GM12865 (cell line): Measurements from ENCODE around the gene ARF1.

Experiments
- DNase-seq: peaks from one replicate; pipeline ENCODE4 v3.0.0; 2010; ENCODE audit warnings: low read depth
- H3K4me3 ChIP-seq: 2 replicates; pipeline ENCODE4 v1.5.1; 2011; ENCODE audit warnings: mild to moderate bottlenecking, low read depth, low read length, control low read depth
- TF ChIP-seq, protein P1 (sequence below): IDR thresholded peaks from 2 replicates; pipeline ENCODE4 v1.5.1; 2011; ENCODE audit warnings: low read length, control low read depth, low read depth, inconsistent platforms; ENCODE audit not compliant: insufficient read depth; ENCODE audit errors: missing control alignments

ARF1 gene

DNA sequence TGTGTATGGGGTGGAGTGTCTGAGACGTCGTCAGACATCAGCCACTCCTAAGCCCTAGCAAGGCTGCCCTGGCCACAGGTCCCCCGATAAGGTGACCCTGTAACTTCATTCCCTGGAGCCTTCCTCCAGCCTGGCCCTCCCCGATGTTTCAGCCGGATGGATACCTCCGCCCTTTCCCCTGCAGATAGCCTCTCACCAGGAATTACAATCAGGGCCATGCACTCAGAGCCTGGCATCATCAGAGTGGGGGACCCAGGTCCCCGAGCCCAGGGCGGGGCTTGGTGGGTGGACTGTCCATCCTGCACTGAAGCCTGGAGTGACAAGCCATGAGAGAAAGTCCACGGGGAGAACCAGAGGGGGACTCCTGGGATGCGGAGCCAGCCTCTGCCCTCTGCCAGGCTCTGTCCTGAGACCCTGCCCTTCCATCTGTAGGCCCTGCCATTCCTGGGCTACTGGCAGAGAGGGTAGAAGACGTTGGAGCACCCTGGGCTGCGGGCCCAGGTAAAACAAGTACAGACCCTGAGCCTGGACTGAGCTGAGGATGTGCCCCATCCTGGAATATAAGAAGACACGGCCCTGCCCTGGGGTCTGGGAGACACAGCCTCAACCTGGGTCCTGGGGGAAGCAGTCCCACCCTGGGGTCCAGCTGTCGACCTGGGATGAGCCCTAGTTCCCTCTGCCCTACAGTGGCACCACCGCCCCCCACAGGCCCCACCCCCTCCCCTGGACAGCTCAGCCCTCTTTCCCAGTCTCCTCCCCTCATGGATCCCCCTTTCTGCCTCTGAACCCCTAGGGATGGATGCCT lies 16.8 kb upstream of the ARF1 start:
- TF ChIP-seq, protein P1, sequence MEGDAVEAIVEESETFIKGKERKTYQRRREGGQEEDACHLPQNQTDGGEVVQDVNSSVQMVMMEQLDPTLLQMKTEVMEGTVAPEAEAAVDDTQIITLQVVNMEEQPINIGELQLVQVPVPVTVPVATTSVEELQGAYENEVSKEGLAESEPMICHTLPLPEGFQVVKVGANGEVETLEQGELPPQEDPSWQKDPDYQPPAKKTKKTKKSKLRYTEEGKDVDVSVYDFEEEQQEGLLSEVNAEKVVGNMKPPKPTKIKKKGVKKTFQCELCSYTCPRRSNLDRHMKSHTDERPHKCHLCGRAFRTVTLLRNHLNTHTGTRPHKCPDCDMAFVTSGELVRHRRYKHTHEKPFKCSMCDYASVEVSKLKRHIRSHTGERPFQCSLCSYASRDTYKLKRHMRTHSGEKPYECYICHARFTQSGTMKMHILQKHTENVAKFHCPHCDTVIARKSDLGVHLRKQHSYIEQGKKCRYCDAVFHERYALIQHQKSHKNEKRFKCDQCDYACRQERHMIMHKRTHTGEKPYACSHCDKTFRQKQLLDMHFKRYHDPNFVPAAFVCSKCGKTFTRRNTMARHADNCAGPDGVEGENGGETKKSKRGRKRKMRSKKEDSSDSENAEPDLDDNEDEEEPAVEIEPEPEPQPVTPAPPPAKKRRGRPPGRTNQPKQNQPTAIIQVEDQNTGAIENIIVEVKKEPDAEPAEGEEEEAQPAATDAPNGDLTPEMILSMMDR, result no peak
- no peak overlapping the region for H3K4me3 ChIP-seq
- DNase-seq, result no peak

DNA sequence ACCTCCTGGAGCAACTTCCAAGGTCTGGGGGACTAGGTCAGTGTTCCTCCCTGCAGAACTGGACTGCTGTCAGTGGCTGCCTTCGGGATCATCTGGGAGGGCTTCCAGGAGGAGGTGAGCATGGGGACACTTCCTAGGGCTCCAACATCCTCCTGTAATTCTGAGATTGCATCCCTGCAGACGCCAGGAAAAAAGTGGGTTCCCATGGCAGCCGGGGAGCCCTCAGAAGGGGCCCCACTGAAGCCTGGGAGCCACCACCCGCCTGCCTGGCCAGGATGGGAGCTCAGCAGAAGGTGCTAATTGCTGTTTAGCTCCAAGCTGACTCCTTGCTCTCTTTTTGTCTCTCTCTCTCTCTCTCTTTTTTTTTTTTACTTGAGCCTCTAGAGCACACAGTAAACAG lies 16.1 kb upstream of the ARF1 start:
- H3K4me3 ChIP-seq, result no peak overlapping the region
- DNase-seq, result no peak
- TF ChIP-seq, protein P1, result no peak

DNA sequence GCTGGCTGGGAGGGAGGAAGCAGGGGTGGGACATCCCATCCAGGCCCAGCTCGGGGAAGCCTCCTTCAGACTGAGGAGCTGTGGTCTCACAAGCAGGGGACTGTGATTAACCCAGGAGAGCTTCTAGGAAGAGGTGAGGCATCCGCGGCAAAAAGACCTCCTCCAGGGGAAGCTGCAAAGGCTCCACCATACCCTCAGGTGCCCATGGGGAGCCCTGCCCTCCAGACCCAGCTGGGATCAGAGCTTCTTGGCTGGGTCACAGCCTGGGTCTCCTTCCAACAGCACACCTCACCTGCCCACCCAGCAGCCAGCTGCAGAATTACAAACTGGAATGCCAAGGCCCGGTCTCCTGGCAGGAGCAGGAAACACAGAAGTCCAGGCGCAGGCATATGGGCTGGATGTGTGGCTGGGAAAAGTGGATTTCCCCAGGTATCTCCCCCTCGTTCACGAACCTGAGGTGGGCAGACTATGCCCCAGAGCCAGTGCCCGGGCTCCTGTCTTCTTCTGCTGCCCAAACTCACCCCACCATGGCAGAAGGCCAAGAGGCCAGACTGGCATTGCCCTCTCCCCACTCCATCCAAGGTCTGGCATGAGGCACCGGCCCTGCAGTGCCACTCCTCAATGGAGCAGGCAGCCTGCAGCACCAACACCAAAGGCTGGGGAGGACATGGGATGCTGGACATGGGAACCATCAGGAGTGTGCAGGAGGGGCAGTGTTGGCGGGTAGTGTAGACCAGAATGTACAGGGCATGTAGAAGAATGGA lies 15.4 kb upstream of the ARF1 start:
- TF ChIP-seq, protein P1, result no peak
- H3K4me3 ChIP-seq, result no peak overlapping the region
- DNase-seq, result no peak

DNA sequence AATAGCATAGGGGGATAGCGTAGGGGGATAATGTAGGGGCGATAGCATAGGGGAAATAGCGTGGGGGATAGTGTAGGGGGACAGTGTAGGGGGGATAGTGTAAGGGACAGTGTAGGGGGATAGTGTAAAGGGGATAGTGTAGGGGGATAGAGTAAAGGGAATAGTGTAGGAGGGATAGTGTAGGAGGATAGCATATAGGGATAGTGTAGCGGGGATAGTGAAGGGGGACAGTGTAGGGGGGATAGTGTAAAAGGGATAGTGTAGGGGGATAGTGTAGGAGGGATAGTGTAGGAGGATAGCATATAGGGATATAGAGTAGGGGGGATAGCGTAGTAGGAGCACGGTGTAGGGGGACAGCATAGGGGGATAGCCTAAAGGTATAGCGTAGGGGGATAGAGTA lies 14.1 kb upstream of the ARF1 start:
- no peak overlapping the region for H3K4me3 ChIP-seq
- TF ChIP-seq, protein P1, result no peak
- no peak for DNase-seq

DNA sequence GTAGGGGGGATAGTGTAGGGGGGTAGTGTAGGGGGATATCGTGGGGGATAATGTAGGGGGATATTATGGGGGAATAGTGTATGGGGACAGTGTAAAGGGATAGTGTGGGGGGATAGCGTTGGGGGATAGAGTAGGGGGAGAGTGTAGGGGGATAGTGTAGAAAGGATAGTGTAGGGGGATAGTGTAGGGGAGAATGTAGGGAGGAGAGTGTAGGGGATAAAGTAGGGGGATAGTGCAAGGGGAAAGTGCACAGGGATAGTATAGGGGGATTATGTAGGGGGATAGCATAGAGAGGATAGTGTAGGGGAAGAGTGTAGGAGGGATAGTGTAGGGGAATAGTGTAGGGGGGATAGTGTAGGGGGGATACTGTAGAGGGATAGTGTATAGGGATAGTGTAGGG lies 12.3 kb upstream of the ARF1 start:
- no peak overlapping the region for H3K4me3 ChIP-seq
- TF ChIP-seq, protein P1, result no peak
- no peak for DNase-seq

DNA sequence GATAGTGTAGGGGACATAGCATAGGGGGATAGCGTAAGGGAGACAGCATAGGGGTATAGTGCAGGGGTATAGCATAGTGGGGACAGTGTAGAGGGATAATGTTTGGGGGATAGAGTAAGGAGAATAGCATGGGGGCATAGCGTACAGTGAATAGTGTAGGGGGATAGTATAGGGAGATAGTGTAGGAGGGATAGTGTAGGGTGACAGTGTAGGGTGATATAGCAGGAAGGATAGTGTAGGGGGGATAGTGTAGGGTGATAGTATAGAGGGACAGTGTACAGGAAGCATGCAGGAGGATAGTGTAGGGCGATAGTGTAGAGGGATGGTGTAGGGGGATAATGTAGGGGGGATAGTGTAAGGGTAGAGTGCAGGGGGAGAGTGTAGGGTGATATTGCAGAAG lies 11.7 kb upstream of the ARF1 start:
- DNase-seq, result no peak
- no peak overlapping the region for H3K4me3 ChIP-seq
- TF ChIP-seq, protein P1, result no peak
